SK-N-SH (cell line): ENCODE results near the gene TDRKH. TPM values are rescaled to one million over a fixed set of nuclear protein-coding genes. Genes with fewer than 3 reads are reported as not detected.

Experiments used
- CTCF ChIA-PET: fragments of 300-600, 350-600 bp; formaldehyde crosslinking; extraction: SDS; loops from one replicate; lab custom pipeline; 2021; lab: Yijun Ruan, JAX
- POLR2A ChIA-PET: fragments of 350-600 bp; sonication (Branson Sonifier 250); formaldehyde crosslinking; extraction: SDS; loops from one replicate; lab custom pipeline; 2020; ENCODE audit warnings: antibody characterized with exemption, inconsistent platforms; lab: Yijun Ruan, JAX
- DNase-seq: peaks from one replicate; pipeline ENCODE4 v3.0.0; 2012
- H2AFZ ChIP-seq: fragments of 200-600 bp; sonication (generic); 2 replicates; pipeline ENCODE4 v1.8.1; 2016; ENCODE audit warnings: antibody characterized with exemption, mild to moderate bottlenecking, low read depth
- H3F3A ChIP-seq: fragments of 200-600 bp; sonication (generic); replicated peaks from 2 replicates; pipeline ENCODE3; 2016; ENCODE audit warnings: antibody characterized with exemption, mild to moderate bottlenecking; ENCODE audit not compliant: insufficient read depth
- H3K27ac ChIP-seq, 2 experiments: fragments of 200-500 bp in 1 of 2; fragments of 200-600 bp in 1 of 2; sonication (Bioruptor generic) in 1 of 2; sonication (generic), shearing (Covaris generic) in 1 of 2; 2 replicates each; pipeline versions ENCODE4 v1.5.1 to v1.6.1; 2014 to 2016; ENCODE audit warnings: low read depth in 2 of 2, inconsistent platforms in 1 of 2, low read length in 1 of 2, mild to moderate bottlenecking in 1 of 2, mixed read lengths in 1 of 2
- H3K27me3 ChIP-seq: fragments of 200-600 bp; sonication (generic), shearing (Covaris generic); 2 replicates; pipeline ENCODE4 v1.6.1; 2016; ENCODE audit warnings: mixed run types; ENCODE audit not compliant: insufficient read depth
- H3K36me3 ChIP-seq, 2 experiments: fragments of 200-500 bp in 1 of 2; fragments of 200-600 bp in 1 of 2; sonication (Bioruptor generic) in 1 of 2; sonication (generic) in 1 of 2; replicated peaks in 1 of 2; 2 replicates each; pipeline versions ENCODE3 to v1.5.1; 2014 to 2016; ENCODE audit warnings: low read length in 1 of 2, mild to moderate bottlenecking in 1 of 2; ENCODE audit not compliant: insufficient read depth in 2 of 2, control insufficient read depth in 1 of 2
- H3K4me1 ChIP-seq, 2 experiments: fragments of 200-500 bp in 1 of 2; fragments of 200-600 bp in 1 of 2; sonication (Bioruptor generic) in 1 of 2; sonication (generic), shearing (Covaris generic) in 1 of 2; 2 replicates each; pipeline versions ENCODE4 v1.5.1 to v1.6.1; 2014 to 2016; ENCODE audit warnings: low read depth in 1 of 2, low read length in 1 of 2, mixed run types in 1 of 2; ENCODE audit not compliant: insufficient read depth in 2 of 2, control insufficient read depth in 1 of 2
- H3K4me2 ChIP-seq: fragments of 200-600 bp; sonication (generic), shearing (Covaris generic); 2 replicates; pipeline ENCODE4 v1.6.1; 2017; ENCODE audit warnings: mixed run types
- H3K4me3 ChIP-seq, 2 experiments: fragments of 200-500 bp in 1 of 2; fragments of 200-600 bp in 1 of 2; sonication (Bioruptor generic) in 1 of 2; sonication (generic), shearing (Covaris generic) in 1 of 2; 2 replicates each; pipeline versions ENCODE4 v1.5.1 to v1.8.1; 2014 to 2016; ENCODE audit warnings: low read depth in 2 of 2, inconsistent platforms in 1 of 2, low read length in 1 of 2, mild to moderate bottlenecking in 1 of 2, mixed read lengths in 1 of 2, moderate library complexity in 1 of 2
- H3K79me2 ChIP-seq: fragments of 200-600 bp; sonication (generic); 2 replicates; pipeline ENCODE4 v1.8.1; 2017; ENCODE audit warnings: mild to moderate bottlenecking; ENCODE audit not compliant: insufficient read depth
- H3K9ac ChIP-seq: fragments of 200-600 bp; sonication (generic); 2 replicates; pipeline ENCODE4 v1.6.1; 2017; ENCODE audit warnings: mixed run types
- H3K9me2 ChIP-seq: fragments of 200-600 bp; sonication (generic); 2 replicates; pipeline ENCODE4 v1.6.1; 2017; ENCODE audit warnings: mixed run types
- H3K9me3 ChIP-seq: fragments of 200-600 bp; sonication (generic); 2 replicates; pipeline ENCODE4 v1.6.1; 2017; ENCODE audit warnings: mixed run types, mild to moderate bottlenecking, moderate library complexity
- H4K20me1 ChIP-seq: fragments of 200-600 bp; sonication (generic); 2 replicates; pipeline ENCODE4 v1.6.1; 2017; ENCODE audit warnings: mild to moderate bottlenecking, mixed run types; ENCODE audit not compliant: insufficient read depth
- CHD2 ChIP-seq: fragments of 150-350 bp; IDR thresholded peaks from 2 replicates; pipeline ENCODE4 v1.6.1; 2018; ENCODE audit warnings: low read length; ENCODE audit not compliant: partially characterized antibody
- GABPA ChIP-seq: IDR thresholded peaks from 2 replicates; pipeline ENCODE4 v1.4.0; 2012; ENCODE audit warnings: low read depth, mild to moderate bottlenecking
- MEF2A ChIP-seq: IDR thresholded peaks from 2 replicates; pipeline ENCODE4 v1.4.0; 2012; ENCODE audit warnings: low read depth, borderline replicate concordance
- NFIC ChIP-seq: IDR thresholded peaks from 2 replicates; pipeline ENCODE4 v1.4.0; 2012; ENCODE audit warnings: borderline replicate concordance
- POLR2AphosphoS5 ChIP-seq: IDR thresholded peaks from 2 replicates; pipeline ENCODE4 v1.6.1; 2012; ENCODE audit warnings: low read depth, low read length
- RFX5 ChIP-seq: IDR thresholded peaks from 2 replicates; pipeline ENCODE4 v1.6.1; 2012; ENCODE audit warnings: mild to moderate bottlenecking, improper control_type of control experiment, low read length
- RXRA ChIP-seq: IDR thresholded peaks from 2 replicates; pipeline ENCODE4 v1.4.0; 2012; ENCODE audit warnings: low read depth, mild to moderate bottlenecking, borderline replicate concordance
- SIN3A ChIP-seq: IDR thresholded peaks from 2 replicates; pipeline ENCODE4 v1.6.1; 2012; ENCODE audit warnings: low read depth, mild to moderate bottlenecking, low read length, moderate library complexity, borderline replicate concordance
- SMC3 ChIP-seq: IDR thresholded peaks from 2 replicates; pipeline ENCODE4 v1.6.1; 2012; ENCODE audit warnings: low read depth, low read length, improper control_type of control experiment
- TAF1 ChIP-seq: IDR thresholded peaks from 2 replicates; pipeline ENCODE4 v1.6.1; 2012; ENCODE audit warnings: low read depth, mild to moderate bottlenecking, low read length, moderate library complexity, borderline replicate concordance
- WGBS: methylation state at CpG from one replicate; pipeline ENCODE4 v1.1.6; 2017; ENCODE audit warnings: low lambda C conversion rate; 5-methylcytosine and 5-hydroxymethylcytosine counted together
- polyA plus RNA-seq, 3 experiments: library from polyadenylated mRNA; depleted of rRNA; stranded (reverse); fragments of >200 nt; gene quantifications; 2 replicates each; pipeline ENCODE4 v1.2.3, GENCODE V29; 2012
- TF ChIP-seq, protein P1 (sequence below): IDR thresholded peaks from 2 replicates; pipeline ENCODE4 v1.4.0; 2012; ENCODE audit warnings: low read depth, borderline replicate concordance
- TF ChIP-seq, protein P2 (sequence below): IDR thresholded peaks from 2 replicates; pipeline ENCODE4 v1.6.1; 2012; ENCODE audit warnings: mild to moderate bottlenecking, low read depth, low read length, moderate library complexity

TDRKH gene
- polyA plus RNA-seq, 1 of the 3 experiments (the other 2 are of a cell fraction): 1.9 TPM

DNA sequence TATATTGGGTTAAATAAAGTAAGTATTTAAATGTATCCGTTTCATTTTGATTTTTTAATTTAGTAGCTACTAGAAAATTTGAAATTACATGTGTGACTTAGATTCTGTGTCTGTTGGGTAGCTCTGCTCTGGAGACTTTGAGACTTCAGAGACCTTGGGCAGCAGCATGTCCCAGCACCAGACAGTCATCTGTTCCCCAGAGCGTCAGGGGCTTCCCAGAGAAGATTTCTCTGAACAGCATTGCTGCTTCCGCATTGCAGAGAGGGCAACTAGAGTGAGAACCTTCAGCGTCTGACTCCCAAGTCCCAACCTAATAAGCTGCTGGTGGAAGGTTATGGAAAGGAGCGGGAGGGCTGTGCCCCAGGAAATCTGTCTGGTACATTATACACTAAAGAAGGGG is 8.3 kb upstream of the TDRKH start:
- no peak overlapping the region for H3K9ac ChIP-seq
- DNase-seq: no peak
- H2AFZ ChIP-seq: no peak overlapping the region
- peaks cover 0 to 23% of the 10 kb centered on the region in 2 experiments; a peak in 2 of 4 replicates for H3K4me1 ChIP-seq
- H3K36me3 ChIP-seq: peaks cover 0 to 4% of the 10 kb centered on the region in 2 experiments
- TF ChIP-seq MEF2A (no peak), RXRA (no peak), GABPA (no peak), SMC3 (no peak), NFIC (no peak), RFX5 (no peak), POLR2AphosphoS5 (no peak), TAF1 (no peak)
- TF ChIP-seq, protein P1, sequence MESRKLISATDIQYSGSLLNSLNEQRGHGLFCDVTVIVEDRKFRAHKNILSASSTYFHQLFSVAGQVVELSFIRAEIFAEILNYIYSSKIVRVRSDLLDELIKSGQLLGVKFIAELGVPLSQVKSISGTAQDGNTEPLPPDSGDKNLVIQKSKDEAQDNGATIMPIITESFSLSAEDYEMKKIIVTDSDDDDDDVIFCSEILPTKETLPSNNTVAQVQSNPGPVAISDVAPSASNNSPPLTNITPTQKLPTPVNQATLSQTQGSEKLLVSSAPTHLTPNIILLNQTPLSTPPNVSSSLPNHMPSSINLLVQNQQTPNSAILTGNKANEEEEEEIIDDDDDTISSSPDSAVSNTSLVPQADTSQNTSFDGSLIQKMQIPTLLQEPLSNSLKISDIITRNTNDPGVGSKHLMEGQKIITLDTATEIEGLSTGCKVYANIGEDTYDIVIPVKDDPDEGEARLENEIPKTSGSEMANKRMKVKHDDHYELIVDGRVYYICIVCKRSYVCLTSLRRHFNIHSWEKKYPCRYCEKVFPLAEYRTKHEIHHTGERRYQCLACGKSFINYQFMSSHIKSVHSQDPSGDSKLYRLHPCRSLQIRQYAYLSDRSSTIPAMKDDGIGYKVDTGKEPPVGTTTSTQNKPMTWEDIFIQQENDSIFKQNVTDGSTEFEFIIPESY: no peak
- H3K27ac ChIP-seq: no peak overlapping the region
- no peaks in the 10 kb centered on the region for H4K20me1 ChIP-seq
- H3K4me3 ChIP-seq: no peak overlapping the region
- no peaks in the 10 kb centered on the region for H3F3A ChIP-seq
- no peaks in the 10 kb centered on the region for H3K9me2 ChIP-seq
- ChIA-PET CTCF (interaction anchor here (1.1 to 2.3 kb wide), 5 partner anchors 9 to 38 kb away, joined by 3 to 8 read pairs (median 4); partner anchors contain the start of gene TDRKH), POLR2A (no interaction called here)
- H3K9me3 ChIP-seq: no peaks in the 10 kb centered on the region
- no peaks in the 10 kb centered on the region for H3K79me2 ChIP-seq
- no peak overlapping the region for H3K4me2 ChIP-seq
- H3K27me3 ChIP-seq: peaks cover 25% of the 10 kb centered on the region; the same call in 1 of the 2 replicates
- WGBS: 73% methylated on average over 5 of the region's 5 CpGs

DNA sequence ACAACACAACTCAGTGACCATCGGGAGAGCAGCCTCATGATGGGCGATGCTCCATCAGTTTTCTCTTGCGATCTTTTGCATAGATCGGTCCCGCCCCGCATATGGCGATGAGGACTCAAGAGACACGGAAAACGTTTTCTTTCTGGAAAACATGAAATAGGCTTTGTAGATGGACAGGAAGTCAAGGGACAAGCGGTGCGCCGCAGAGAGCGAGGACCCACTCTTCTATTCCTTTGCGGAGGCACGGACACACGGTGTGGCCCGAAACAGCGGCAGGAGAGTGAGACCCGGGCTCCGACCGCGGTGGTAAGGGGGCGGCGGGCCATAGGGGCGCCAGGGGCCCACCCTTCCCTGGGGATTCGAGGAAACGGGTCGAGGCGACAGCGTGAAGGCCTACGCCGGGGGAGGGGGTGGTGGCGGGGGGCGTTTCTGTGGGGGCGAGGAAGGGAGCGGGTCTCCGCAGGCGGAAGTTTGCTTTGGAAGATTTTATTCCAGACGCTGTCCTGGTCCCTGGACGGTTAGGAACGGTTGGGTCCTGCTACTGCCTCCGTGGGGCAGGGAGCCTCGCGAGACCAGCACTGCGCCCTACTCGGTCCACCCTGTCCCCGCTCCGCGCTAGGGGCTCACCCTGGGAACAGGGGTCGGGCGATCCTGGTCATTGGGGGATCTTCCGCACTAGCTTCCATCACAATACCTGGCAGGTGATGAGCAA is 796 bp upstream of the TDRKH start:
- DNase-seq: peak; percentile 79
- Histone ChIP-seq H3F3A (peaks cover 3% of the 10 kb centered on the region), H3K27ac (peak overlapping the region in 1 of 2 experiments; percentile 87; a peak in 2 of 4 replicates), H3K36me3 (peaks cover 0 to 4% of the 10 kb centered on the region in 2 experiments), H3K9me3 (no peaks in the 10 kb centered on the region), H4K20me1 (no peaks in the 10 kb centered on the region), H3K4me3 (peak overlapping the region; percentile 85 to 86), H3K9me2 (no peaks in the 10 kb centered on the region), H3K27me3 (no peaks in the 10 kb centered on the region), H2AFZ (peak overlapping the region; percentile 97), H3K9ac (peak overlapping the region; percentile 51; the same call in 1 of the 2 replicates), H3K4me1 (peaks cover 0 to 5% of the 10 kb centered on the region in 2 experiments; a peak in 2 of 4 replicates), H3K79me2 (no peaks in the 10 kb centered on the region), H3K4me2 (peak overlapping the region; percentile 84)
- under 1% methylated on average over 41 of the region's 52 CpGs for WGBS
- ChIA-PET POLR2A (interaction anchor here (1.1 to 1.3 kb wide), 2 partner anchors 28 to 29 kb away, joined by 3 to 6 read pairs; partner anchors contain the start of gene MRPL9), CTCF (interaction anchor here (0.6 to 3.0 kb wide), 8 partner anchors 8 to 56 kb away, joined by 3 to 21 read pairs (median 5); partner anchors contain the start of gene MRPL9)
- TF ChIP-seq CHD2: peak; percentile 98
- no peak for TF ChIP-seq SIN3A
- TF ChIP-seq, protein P2, sequence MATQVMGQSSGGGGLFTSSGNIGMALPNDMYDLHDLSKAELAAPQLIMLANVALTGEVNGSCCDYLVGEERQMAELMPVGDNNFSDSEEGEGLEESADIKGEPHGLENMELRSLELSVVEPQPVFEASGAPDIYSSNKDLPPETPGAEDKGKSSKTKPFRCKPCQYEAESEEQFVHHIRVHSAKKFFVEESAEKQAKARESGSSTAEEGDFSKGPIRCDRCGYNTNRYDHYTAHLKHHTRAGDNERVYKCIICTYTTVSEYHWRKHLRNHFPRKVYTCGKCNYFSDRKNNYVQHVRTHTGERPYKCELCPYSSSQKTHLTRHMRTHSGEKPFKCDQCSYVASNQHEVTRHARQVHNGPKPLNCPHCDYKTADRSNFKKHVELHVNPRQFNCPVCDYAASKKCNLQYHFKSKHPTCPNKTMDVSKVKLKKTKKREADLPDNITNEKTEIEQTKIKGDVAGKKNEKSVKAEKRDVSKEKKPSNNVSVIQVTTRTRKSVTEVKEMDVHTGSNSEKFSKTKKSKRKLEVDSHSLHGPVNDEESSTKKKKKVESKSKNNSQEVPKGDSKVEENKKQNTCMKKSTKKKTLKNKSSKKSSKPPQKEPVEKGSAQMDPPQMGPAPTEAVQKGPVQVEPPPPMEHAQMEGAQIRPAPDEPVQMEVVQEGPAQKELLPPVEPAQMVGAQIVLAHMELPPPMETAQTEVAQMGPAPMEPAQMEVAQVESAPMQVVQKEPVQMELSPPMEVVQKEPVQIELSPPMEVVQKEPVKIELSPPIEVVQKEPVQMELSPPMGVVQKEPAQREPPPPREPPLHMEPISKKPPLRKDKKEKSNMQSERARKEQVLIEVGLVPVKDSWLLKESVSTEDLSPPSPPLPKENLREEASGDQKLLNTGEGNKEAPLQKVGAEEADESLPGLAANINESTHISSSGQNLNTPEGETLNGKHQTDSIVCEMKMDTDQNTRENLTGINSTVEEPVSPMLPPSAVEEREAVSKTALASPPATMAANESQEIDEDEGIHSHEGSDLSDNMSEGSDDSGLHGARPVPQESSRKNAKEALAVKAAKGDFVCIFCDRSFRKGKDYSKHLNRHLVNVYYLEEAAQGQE: no peak
